T1000 (cell line): Measurements from ENCODE around the gene LPP.
"Not testable (repeated sequence)": the region's sequence is repeated elsewhere in the genome, so short reads cannot be mapped to it uniquely, and the experiment has no call there.

Experiments
- DNase-seq: peaks from one replicate; lab custom pipeline; 2025; ENCODE audit warnings: mixed read lengths; lab: John Stamatoyannopoulos, UW

Gene LPP

DNA sequence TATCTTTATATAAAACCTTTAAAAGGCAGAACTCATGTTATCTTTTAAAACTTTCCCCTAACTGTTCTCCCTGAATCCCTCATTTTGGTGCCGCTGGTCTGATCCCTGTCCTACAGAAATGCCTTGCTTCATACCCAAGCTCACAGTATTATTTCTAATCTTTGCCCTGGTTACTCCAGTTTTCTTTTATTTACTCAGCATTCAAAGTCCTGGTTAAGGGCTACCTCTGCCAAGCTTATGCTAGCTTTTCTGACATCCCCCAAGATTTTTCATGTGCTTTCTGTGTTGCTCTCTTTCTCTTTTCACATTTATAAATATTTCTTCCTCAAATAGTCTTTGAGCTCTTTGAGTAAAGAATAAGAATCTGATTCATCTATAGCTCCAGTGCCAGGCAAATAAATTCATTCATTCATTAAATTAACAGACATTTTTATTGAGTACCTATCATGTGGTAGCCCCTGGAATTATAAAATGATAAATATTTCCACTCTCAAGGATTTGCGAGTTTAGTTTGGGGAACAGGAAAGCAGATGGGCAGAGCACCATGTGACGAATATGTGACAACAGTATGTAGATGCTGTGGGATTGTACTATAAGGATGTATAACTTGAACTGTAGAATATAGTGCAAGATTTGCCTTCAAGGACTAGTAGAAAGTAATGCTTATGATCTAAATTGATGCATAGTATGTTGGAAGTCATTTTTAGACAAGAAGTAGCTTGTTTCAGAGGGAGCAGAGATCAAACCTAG lies 247.5 kb downstream of the LPP start:
- no peak for DNase-seq

DNA sequence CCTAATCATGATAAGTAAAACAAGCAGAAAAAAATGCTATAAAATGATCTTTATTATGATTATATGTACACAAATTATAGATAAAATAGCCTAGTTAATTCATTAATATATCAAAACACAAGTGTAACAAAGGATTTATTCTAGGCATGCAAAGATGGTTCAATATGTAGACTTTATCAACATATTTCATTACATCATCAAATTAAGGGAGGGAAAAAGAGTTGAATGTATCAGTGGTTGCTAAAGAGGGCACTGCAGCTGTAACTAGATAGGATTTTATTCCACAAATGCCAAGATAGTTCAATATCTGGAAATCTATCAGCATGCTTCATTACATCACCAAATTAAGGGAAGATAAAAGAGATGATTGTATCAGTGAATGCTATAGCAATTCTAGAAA lies 248.3 kb downstream of the LPP start:
- no peak for DNase-seq

DNA sequence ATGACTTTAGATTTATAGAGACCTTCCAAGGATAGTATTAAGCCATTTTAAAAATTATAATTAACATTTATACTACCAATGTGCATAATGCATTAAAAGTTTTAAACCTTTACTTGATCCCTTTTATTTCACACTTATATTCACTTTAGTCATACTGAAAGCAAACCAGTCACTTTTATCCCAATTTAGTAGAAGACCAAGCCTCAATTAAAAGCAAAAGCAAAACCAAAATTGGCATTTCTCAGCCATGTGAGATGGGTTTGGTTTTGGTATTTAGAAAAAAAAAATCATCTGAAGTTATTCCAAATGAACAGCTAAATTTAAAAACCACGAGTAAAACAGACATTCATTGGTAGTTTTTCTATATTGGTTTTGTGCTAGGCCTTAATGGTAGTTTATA lies 249.4 kb downstream of the LPP start:
- no peak for DNase-seq

DNA sequence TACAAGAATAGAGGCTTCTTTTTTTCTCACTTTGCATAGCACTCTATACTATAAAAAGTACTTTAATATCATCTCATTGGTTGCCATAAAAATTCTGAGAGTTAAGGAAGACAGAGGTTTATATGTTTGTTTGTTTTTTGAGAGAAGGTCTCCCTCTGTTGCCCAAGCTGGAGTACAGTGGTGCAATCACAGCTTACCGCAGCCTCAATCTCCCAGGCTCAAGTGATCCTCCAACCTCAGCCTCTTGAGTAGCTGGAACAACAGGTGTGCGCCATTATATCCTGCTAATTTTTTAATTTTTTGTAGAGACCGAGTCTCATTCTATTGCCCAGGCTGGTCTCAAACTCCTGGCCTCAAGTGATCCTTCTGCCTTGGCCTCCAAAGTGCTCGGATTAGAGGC lies 250.2 kb downstream of the LPP start:
- DNase-seq, result no peak

DNA sequence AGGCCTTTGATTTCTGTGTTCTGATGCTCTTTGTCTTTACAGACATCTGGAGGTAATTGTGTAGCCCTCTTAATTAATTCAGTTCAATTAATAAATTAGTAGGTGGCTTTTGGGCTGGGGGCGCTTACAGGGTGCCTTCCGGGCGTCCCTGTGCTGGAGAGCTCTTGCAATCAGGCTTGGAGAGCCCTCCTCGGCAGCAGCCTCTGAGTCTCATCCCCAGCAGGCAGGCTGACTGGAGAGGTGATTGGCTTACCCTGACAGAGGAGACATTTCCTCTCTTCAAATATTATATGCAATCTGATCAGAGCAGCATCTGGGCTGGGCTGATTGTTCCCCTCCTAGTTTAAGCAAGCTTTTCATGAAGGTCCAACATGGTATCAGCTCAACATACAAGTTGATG lies 250.7 kb downstream of the LPP start:
- DNase-seq, result no peak

GRCh38 chr3:188407158-188407880 lies 253.4 kb downstream of the LPP start:
- no peak for DNase-seq

GRCh38 chr3:188408831-188409230 lies 254.9 kb downstream of the LPP start:
- no peak for DNase-seq

DNA sequence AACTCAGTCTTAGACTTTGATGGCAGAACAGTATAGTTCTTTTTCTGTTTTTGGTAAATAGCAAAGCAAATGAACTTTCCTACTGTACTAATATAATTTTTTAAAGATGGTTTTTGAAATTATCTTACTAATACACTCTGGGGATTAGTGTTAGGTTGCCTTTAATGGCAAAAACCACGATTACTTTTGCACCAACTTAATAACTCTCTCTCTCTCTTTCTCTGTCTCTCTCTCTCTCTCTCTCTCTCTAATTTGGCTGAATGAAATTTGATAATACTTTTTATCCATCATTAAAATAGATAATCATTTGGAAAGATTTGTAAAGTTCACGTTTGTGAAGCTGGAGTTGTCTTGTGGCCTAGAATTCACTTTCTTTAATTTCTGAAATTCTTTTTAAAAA lies 257.8 kb downstream of the LPP start:
- no peak for DNase-seq

GRCh38 chr3:188415196-188415595 lies 261.2 kb downstream of the LPP start:
- no peak for DNase-seq

GRCh38 chr3:188416041-188416440 lies 262.1 kb downstream of the LPP start:
- DNase-seq, result no peak

DNA sequence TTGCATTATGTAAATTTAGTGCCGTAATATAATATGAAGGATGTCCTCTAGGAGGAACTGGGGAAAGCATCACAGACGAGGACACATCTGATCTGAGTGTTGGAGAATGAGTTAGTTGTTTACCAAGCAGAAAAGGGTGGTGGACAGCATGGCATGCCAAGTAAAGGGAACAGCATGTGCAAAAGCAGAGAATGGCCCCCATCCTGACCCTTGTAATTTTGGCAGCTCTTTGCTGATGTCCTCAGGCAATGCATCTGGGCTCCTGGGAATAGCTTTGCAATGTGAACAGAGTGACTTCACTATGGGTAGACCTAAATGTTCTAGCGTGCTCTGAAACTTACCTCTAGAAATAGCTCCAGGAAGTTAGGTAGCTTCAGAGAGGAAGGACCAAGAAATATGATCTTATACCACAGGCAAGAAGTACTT lies 263.3 kb downstream of the LPP start:
- DNase-seq, result no peak

DNA sequence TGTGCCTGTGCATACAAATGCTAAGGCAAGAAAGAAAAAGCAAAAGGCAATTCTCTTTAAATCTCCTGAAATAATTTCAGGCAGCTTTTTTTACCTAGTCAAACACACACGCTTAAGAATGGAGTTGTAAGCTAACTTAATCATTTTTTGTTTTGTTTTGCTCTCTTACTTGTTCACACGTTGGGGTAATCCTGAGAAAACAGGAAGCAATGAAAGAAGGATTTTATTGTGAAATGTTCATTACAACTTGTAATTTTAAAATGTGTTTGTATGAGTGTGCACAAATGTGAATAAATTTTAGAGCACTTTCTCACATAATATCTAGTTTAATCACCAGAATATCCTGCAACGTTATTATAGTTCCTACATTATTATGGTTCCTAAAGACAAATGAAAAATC lies 263.8 kb downstream of the LPP start:
- no peak for DNase-seq

DNA sequence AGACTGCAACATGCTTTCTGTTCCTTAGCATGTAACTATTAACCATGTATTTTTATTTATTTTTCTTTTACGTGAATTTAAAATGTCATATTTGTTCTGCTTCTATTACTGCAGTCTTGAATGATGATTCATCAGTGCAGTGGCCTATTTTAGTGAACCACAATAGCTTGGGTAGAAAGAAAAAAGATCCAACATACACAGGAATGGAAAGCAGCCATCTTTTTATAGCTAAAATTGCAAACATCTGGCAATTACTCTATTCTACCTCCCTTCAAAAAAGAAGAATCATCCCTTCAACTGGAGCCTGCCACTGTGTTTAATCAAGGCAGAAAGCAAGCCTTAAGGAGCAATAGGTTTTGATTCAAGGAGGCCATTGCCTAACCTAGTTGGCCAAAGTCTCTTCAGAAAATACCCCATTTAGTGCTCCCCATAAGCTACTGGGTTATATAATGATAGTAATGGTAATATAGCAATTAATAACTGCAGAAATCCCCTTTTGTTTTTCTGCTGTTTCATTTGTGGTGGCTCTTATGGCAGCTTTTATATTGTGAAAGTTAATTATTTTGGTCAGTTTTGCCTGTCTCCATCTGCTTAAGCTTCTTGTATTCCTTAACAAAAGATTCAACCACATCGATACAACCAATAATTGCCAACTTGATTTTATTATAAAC lies 267.3 kb downstream of the LPP start:
- DNase-seq, result no peak

DNA sequence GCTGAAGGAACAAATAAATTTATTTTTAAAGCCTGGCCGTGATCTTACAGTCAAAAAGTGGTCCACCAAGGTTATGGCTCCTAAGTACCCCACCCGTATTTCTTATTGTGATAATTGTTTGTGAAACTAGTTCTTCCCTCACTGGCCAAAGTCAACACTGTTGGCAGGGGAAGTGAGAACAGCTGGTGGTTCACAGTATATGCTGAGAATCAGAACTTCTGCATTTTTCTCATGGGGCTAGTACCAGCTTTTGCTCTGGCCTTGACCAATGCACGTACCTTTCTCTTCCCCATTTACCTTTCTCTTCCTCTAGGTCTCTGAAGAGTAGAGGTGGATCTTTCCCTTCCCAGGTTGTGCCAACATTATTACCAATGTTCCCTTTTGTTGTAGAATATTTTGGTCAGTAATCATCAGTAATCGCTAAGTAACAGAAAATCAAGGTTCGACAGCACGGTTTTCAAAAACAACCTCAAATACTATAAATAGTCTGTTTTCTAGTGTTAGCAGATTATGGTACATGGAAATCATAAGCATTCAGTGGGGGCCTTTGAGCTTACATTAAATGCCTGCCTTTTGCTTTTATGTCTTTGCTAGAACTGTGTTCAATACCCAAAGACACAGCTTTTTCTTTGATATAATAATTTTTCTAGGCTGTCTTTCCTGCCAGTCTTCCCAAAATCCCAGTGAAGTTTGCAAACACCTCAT lies 268.0 kb downstream of the LPP start:
- no peak for DNase-seq

DNA sequence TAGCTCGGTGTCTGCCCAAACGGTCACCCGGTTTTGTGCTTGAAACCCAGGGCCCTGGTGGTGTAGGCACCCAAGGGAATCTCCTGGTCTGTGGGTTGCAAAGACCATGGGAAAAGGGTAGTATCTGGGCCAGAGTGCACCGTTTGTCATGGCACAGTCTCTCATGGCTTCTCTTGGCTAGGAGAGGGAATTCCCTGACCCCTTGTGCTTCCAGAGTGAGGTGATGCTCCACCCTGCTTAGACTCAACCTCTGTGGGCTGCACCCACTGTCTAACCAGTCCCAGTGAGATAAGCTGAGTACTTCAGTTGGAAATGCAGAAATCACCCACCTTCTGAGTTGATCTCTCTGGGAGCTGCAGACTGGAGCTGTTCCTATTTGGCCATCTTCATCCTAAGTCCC lies 274.0 kb downstream of the LPP start:
- DNase-seq, result not testable (repeated sequence)

DNA sequence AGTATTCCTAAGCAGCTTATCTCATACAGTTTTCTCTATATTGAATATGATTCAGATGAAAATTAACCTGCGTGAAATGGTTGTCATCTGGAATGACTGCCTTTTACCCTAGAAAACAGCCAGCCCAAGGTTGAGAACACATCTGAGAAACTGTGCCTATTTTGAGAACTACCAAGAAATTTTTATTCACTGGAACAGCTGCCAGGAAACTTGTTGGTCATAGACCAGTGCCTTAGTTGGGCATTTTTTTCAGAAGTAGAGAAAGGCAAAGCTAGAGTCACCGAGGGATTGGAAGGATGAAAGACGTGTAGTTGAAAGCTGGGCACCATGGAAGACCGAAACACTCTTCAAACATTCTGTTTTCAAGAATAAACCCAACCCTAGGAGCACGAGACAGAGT lies 277.1 kb downstream of the LPP start:
- no peak for DNase-seq

GRCh38 chr3:188431553-188431952 lies 277.6 kb downstream of the LPP start:
- no peak for DNase-seq

DNA sequence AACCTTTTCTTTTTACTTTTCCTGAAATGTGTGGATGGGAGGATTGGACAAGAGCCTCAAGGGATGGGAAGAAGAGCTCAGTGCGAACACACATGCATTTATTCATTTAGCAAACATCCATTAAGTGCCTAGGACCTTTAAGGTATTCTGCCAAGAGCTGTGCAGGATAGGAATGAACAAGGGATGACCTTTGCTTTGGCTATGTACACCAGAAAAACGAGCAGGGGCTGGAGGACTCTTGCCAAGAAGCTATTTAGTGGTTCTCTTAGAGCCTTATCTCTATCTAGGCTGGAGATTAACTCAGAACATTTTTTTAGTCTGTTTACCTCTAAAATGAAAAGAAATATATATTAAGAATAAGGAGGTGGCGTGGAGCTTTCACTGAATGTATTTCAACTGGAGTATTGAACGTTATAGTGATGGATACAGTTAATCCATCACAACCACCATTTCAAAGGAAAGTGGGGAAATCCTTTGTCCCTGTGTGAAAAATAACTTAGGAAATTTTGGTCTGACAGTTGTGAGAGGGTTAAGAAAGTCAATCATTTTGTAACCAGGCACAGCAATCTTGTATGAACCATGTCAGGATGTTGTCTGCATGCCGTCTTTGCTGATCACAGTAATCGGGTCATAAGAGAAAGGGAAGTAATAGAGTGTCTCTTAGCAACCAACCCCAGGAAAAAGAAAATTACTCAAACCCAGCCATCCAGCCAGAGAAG lies 279.0 kb downstream of the LPP start:
- DNase-seq, result no peak

DNA sequence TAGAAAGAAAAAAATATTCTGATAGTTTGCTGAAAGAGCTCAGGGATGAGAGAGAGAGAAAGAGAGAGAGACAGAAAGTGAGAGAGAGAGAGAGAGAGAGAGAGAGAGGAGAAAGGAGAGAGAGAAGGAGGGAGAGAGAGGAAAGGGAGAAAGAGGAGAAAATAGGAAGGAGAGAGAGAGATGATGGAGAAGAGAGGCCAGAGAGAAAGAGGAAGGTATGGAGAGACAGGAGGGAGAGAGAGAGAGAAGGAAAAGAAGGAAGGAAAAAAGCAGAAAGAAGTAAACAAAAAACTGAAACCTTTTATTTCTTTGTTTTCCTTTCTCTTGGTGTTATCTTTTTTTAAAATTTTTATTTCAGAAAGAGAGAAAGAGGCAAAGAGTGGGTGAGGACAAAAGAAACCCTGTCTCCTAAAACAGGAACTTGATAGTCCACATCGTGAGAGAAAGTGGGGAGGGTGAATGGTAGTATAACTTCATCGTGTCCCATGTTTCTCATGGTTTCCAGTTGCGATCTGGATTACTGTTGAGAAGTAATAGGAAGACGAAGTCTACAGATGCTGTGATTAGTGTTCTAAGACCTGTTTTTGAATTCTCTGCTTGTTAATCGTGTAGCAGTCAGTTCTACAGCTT lies 279.7 kb downstream of the LPP start:
- no peak for DNase-seq

GRCh38 chr3:188434594-188434993 lies 280.6 kb downstream of the LPP start:
- no peak for DNase-seq

DNA sequence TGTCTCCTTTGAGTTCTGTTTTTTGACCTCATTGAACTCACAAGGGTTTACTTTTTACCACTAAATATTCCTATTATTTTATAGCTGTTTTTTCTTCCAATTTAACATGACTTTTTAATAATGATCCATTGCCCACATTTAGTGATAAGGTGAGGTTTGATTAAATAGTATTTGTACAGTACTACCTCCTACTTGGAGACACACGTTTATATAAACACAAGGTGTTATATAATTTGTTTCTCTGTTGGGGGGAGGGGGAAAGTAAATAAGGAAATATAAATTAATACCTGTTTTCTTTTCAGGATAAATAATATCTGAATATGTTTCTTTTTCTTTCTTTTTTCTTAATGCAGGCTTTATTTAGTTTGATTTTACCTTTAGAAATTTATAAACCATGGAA lies 281.3 kb downstream of the LPP start:
- no peak for DNase-seq
